GM23338 (cell line): ENCODE data around the gene NSD1.

Experiments used
- CREB1 ChIP-seq: fragments of 250-450 bp; sonication (Bioruptor Pico); IDR thresholded peaks from 2 replicates; pipeline ENCODE4 v1.5.0; 2020; ENCODE audit warnings: low read depth, mild to moderate bottlenecking, moderate library complexity
- CTCF ChIP-seq, 2 experiments: fragments of 200-600 bp in 1 of 2; sonication (generic) in 1 of 2; conservative IDR thresholded peaks; 2 replicates each; pipeline versions ENCODE4 v1.5.1 to v1.6.1; 2016 to 2017; ENCODE audit warnings: antibody characterized with exemption in 2 of 2, low read depth in 2 of 2, mild to moderate bottlenecking in 2 of 2, moderate library complexity in 1 of 2
- EZH2 ChIP-seq: fragments of 200-600 bp; sonication (generic); IDR thresholded peaks from one replicate; pipeline ENCODE4 v1.8.0; 2017; ENCODE audit warnings: antibody characterized with exemption, mild to moderate bottlenecking, low read depth; ENCODE audit not compliant: unreplicated experiment
- EZH2phosphoT487 ChIP-seq: fragments of 200-600 bp; sonication (generic); IDR thresholded peaks from one replicate; pipeline ENCODE4 v1.8.1; 2018; ENCODE audit warnings: antibody characterized with exemption; ENCODE audit not compliant: unreplicated experiment
- JUNB ChIP-seq: IDR thresholded peaks from one replicate; pipeline ENCODE4 v1.6.1; 2016; ENCODE audit warnings: antibody characterized with exemption; ENCODE audit not compliant: unreplicated experiment
- NANOG ChIP-seq: IDR thresholded peaks from 2 replicates; pipeline ENCODE4 v1.6.1; 2016; ENCODE audit warnings: antibody characterized with exemption, borderline replicate concordance
- POLR2AphosphoS5 ChIP-seq: IDR thresholded peaks from 2 replicates; pipeline ENCODE4 v1.6.1; 2016; ENCODE audit warnings: antibody characterized with exemption, low read depth
- REST ChIP-seq: IDR thresholded peaks from one replicate; pipeline ENCODE4 v1.6.1; 2018; ENCODE audit warnings: antibody characterized with exemption; ENCODE audit not compliant: unreplicated experiment
- STAT1 ChIP-seq: IDR thresholded peaks from one replicate; pipeline ENCODE4 v1.6.1; 2016; ENCODE audit warnings: antibody characterized with exemption; ENCODE audit not compliant: unreplicated experiment
- ZNF114 ChIP-seq: fragments of 250-450 bp; sonication (Bioruptor Pico); IDR thresholded peaks from 2 replicates; pipeline ENCODE4 v1.5.0; 2020; ENCODE audit warnings: mild to moderate bottlenecking, moderate library complexity
- ZNF331 ChIP-seq: fragments of 250-450 bp; sonication (Bioruptor Pico); IDR thresholded peaks from 2 replicates; pipeline ENCODE4 v1.5.0; 2020; ENCODE audit warnings: low read depth, mild to moderate bottlenecking, moderate library complexity
- ZNF462 ChIP-seq: fragments of 250-450 bp; sonication (Bioruptor Pico); IDR thresholded peaks from 2 replicates; pipeline ENCODE4 v1.5.0; 2020; ENCODE audit warnings: mild to moderate bottlenecking, moderate library complexity

- no peak for TF ChIP-seq CTCF (conservative IDR thresholded peaks at IDR 0.05; ENCODE audit: low read depth in 2 of 2)
- no peak for TF ChIP-seq EZH2phosphoT487
- no peak for TF ChIP-seq JUNB
- no peak for TF ChIP-seq NANOG
- TF ChIP-seq EZH2 = no peak
- TF ChIP-seq CREB1 (CRISPR knock-in tag) = no peak
- no peak for TF ChIP-seq STAT1
- no peak for TF ChIP-seq POLR2AphosphoS5
- no peak for TF ChIP-seq ZNF462 (CRISPR knock-in tag)
- no peak for TF ChIP-seq REST
- no peak for TF ChIP-seq ZNF331 (CRISPR knock-in tag)
- TF ChIP-seq ZNF114 (CRISPR knock-in tag) = no peak
These were observed 127.4 kb downstream of the NSD1 start for GRCh38 chr5:177260961-177261360.
